Spinal cord (tissue), 4 donors: ENCODE results near the gene NINJ2. TPM values are rescaled to one million over a fixed set of nuclear protein-coding genes. Genes with fewer than 3 reads are reported as not detected.

Experiments used
- polyA plus RNA-seq, 2 donors: library from polyadenylated mRNA; unstranded; fragments of 120-200 nt; gene quantifications; one replicate each; pipeline ENCODE4 v1.2.1, GENCODE V29; 2013; ENCODE audit not compliant: insufficient read length in 2 of 2
- small RNA-seq: library from RNA; depleted of rRNA; stranded (forward); fragments of <200 nt; gene quantifications from one replicate; pipeline ENCODE3, GENCODE V24; 2014; ENCODE audit warnings: low replicate concordance
- total RNA-seq, 2 donors: library from RNA; depleted of rRNA in 1 of 2; stranded (reverse); fragments of 120-200 nt in 1 of 2; fragments of >200 nt in 1 of 2; gene quantifications; one replicate each; pipeline versions ENCODE4 v1.2.3 to v1.2.4, GENCODE V29; 2013 to 2014

NINJ2 gene
- total and polyA plus RNA-seq, 4 donors = 5.4 to 6.2 (median 6.0) TPM

Small RNAs within 50 kb of the gene (small RNA-seq; reads per million reads assigned to genes)
- gene RNU7-103P = not detected

Other genes starting within 250 kb of the NINJ2 start
- gene B4GALNT3, start 203.5 kb downstream of the NINJ2 start, total RNA-seq = 1 to 10 TPM; 3.2 to 3.4 TPM
- 1 to 10 TPM; 4.4 to 7.2 TPM for gene B4GALNT3, start 203.5 kb downstream of the NINJ2 start, polyA plus RNA-seq
- 100 to 1,000 TPM; 128 to 165 TPM for gene WNK1, start 89.1 kb upstream of the NINJ2 start, total RNA-seq
- gene WNK1, start 89.1 kb upstream of the NINJ2 start, polyA plus RNA-seq = 100 to 1,000 TPM; 114 to 132 TPM